ENCODE measurements around the gene ARMH3.

The ARMH3 gene

GRCh38 chr10:101827919-101828600 is 227.9 kb downstream of the ARMH3 start:
- no peak for DNase-seq

DNA sequence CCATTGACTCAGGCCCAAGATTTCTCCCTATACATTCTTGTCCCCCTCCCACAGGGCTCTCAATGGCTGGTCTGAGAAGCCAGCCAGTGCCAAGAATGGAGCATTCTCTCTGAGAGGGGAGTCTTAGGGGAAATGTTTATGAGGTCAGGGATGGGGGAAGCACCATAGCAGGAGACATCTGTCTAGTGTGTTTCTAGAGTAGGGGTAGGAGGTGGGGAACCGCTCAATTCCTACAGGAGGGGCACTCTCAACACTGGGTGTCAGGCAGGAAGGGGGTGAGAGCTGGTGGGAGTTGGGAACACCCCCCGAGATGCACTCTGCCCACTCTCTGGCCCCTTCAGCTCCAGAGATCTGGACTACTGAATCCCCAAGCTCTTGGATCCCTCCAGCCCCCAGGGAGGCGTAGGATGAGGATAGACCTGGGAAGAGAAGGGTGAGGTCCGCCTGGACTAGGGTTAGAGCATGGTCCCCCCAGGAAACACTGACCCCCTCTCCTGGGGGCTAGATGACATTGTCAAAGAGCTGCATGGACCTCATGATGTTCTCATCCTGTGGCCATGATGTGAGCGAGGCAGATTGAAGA is 229.0 kb downstream of the ARMH3 start:
- no peak for DNase-seq

- DNase-seq: no peak
These were observed 231.2 kb downstream of the ARMH3 start for GRCh38 chr10:101824736-101825135.

DNA sequence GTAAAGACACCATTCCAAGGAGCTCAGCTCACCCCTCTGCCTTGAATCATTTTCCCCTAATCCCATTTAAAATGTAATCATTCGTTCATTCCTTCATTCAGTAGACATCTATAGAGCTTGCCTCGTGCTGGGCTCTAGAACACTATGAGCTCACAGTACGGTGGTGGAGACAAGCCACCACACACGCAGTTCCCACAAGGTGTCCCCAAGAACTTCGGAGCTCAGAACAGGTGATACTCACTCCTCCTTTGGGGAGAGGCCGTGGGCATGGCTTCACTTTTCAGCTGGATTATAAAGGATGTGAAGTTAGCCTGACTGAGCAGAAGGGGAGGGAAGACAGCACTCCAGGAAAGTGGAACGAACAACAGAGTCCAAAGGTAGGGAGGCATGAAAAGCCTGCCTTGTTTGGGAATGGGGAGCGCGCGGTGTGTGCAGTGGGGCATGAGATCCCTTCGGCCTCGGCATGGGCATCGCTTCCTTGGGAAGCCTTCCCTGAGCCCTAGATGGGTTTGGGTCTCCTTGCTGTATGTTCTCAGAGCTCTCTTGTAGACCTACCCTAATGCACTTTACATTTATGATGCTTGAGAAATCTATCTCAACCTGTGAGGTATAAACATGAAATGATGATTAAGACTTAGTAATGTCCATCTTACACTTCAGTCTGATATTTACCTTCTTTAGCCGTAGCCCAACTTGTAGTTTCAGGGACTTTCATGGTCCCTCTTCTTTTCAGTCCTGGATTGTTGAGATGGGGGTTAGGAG is 236.9 kb downstream of the ARMH3 start:
- DNase-seq: peak in 1 of 2 donors; percentile 37

DNA sequence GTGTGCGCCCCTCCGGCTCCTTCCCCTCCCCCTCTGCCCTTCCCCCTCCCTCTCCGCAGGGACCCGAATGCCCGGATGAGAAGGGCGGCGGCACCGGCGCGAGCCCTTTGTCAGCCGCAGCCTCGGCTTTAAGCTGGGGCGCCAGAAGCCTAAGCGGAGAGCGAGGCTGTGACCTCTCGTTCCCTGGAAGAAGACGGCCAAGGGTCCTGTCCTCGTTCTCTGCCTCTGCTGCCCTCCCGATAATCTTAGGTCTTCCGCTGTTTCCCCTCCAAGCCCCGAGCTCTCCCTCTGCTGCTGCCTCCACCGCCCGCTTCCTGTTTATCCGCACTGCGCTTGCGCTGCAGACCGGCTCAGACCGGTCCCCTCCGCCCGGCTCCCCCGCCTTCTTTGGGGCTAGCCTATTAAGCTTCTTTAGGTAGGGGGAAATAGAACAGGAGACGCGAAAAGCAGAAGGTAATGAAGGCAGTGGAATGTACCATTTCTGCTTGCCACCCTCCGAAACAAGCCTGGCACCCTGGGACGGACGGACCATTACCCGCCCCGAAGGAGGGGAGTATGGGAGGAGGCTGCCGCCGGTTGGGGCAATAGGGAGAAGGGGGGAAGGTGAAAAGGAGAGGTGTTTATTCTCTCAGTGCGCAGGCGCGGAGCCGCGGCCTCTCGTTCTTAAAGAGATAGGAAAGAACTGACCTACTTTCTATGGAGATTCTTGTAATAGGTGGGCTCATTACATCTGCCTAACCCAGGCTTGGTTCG is 237.7 kb downstream of the ARMH3 start, which contains the start of gene OGA:
Gene OGA (minus strand): TSS at position 326 of the 753 bp plus-strand sequence. CDS start 422 bp downstream, outside the sequence.
- DNase-seq: peak; percentile 96 to 98

- DNase-seq: peak; percentile 42 to 47
These were observed 238.4 kb downstream of the ARMH3 start for GRCh38 chr10:101817337-101818118.

DNA sequence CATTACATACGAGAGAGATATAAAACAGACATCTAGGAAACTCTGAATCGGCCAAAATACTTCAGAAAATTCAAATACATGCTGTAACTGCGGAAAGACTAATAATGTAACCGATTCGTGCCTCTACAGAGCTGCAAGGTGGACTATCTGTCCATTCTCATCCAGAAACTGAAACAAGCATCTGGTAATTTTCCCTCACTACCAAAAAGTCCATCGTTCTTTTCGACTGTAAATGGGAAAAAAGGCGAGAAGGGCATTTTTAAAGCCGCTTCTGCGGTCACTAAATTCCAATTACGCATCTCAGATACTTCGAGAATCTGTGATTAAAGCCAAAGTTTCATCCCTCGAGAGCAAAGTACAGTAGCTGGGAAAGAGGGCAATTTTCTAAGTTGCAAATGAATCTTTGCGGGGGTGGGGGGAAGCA is 239.0 kb downstream of the ARMH3 start:
- no peak for DNase-seq

DNA sequence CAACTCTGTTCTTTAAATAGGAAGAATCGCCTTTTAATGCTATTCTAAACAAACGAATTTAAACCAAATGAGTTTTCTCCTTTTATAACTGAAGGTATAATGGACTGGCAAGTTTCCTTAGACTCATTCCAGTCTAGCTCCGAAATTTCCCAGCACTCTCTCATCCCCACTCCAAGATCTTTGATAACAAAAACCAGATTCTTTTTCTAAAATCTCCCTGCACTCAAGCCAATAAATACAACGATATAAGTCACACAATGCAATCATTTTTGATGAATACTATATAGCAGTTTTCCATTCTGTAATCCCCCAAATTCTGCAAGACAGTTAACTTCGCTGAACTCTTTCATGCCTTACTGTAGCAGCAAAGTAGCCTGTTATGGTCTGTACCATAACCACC is 239.6 kb downstream of the ARMH3 start:
- no peak for DNase-seq

GRCh38 chr10:101814466-101815071 is 241.4 kb downstream of the ARMH3 start:
- DNase-seq: no peak

DNA sequence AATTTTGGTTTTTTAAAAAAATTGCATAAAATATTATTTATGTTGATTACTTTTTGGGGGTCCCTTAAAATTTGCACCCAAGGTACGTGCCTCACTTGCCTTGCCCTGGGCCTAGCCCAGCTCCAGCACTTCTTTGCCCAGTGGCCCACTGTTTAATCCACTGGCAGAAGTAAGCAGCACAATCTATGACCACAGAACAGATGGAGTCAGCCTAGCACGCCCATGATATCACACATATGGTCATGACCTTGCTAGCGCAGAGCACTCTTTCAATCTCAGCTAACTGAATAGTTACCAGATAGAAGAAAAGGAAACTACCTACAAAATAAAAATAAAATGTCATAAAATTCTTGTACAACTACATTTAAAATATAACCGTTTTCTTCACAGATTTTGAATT is 243.4 kb downstream of the ARMH3 start:
- no peak for DNase-seq

GRCh38 chr10:101807158-101807557 is 248.8 kb downstream of the ARMH3 start:
- DNase-seq: no peak

- DNase-seq: no peak
These were observed 252.5 kb downstream of the ARMH3 start for GRCh38 chr10:101803511-101803910.

DNA sequence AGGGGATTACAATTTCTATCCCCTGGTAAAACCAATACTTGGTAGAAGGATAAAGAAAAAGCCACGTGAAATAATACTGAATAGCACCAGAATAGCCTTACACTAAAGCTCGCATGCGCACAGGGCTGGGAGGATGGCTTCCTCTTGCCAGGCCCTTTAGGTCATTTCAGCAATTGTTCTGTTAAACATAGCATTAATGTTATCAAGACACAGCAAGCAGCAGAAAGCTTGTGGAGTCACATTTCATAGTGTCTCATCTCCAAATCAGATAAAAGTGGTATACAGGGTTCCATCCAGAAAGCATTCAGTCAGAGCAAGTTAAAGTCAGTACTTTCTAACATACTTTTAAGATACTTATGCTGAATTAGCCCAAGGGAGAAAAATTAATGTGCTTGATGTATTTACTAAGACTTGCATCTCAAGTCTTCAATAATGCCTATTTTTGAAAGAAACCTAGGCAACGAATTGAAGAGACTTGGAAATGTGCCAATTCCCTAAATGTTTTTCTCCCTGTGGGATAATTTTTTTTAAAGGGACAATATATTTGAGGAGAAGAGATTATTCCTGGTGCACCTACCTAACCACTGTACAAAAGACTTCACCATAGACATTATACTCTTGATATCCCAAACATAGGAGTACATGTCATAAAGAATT is 258.4 kb downstream of the ARMH3 start:
- DNase-seq: no peak
